GM15510 (cell line): ENCODE measurements around the gene CEBPB.

ENCODE experiments used
- POLR2A ChIP-seq: IDR thresholded peaks from 3 replicates; pipeline ENCODE4 v1.6.1; 2011; ENCODE audit warnings: borderline replicate concordance; ENCODE audit not compliant: insufficient read length; ENCODE audit errors: extremely low read depth

CEBPB gene

DNA sequence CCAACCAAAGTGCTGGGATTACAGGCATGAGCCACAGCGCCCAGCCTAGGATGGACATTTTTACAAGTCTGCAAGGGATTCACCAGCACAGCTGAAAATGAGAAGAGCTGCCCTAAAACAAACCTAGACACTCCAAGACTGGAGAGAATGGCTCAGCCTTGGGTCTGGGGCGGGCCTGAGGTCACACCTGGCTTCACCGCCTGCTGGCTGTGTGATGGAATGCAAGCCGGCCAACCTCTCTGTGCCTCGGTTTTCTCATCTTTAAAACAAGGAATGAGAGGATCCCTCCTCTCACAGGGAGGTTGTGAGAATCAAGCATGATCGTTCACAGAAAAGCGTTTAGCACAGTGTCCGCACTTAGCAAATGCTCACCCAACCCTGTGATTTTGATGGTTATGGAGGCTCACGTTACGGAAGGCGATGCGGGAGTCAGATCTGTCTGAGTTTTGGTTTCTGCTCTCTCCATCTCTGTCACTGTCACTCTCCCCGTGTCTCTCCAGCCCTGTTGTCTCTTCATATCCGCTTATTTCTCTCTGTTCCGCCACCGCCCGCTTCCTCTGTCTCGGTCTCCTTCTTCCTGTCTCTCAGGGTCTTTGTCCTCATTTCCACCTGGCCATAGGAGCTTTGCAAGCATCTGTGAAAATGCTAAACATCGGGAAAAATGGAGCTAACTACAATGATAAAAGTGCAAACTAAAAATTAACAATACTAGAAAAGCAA is 47.6 kb downstream of the CEBPB start:
- TF ChIP-seq POLR2A: no peak

DNA sequence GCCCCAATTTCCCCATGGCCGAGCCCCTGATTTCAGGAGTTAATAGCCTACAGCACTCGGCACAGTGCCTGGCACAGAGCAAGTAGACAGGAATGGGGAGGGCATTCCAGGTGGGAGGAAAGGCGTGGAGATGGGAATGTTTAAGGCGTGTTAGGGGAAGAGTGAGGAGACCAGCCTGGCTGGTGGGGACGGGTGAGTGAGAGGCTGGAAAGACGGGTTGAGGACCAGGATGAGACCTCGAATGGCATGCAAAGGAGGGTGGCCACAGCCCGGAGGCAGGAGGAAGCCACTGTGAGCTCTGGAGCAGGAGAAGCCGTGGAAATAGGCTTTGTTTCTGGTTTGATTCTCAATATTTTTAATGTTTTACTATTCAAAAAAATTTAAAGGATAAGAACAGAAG is 49.5 kb downstream of the CEBPB start:
- TF ChIP-seq POLR2A: no peak

DNA sequence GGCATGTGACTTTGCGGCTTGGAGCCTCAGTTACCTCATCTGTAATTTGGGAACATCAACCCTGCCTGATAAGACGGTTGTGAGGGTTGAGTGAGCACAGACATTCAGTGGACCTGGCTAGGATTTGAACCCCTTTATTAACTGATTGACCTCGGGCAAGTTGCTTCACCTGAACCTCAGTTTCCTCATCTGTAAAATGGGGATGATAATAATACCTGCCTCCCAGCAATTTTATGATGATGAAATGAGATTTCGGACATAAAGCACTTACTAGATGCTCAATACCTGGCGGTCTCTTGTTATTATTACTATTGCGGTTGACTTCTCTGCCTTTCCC is 51.5 kb downstream of the CEBPB start:
- TF ChIP-seq POLR2A: no peak
